Dermis blood vessel endothelial cell (primary cell): ENCODE results near the gene UBR1. TPM values are rescaled to one million over a fixed set of nuclear protein-coding genes. Genes with fewer than 3 reads are reported as not detected.

Experiments used
- DNase-seq: peaks from one replicate; pipeline ENCODE4 v3.0.0; 2010
- total RNA-seq: library from RNA; depleted of rRNA; stranded (reverse); fragments of >200 nt; gene quantifications from 2 replicates; pipeline ENCODE4 v1.2.3, GENCODE V29; 2014

The UBR1 gene
- total RNA-seq, 1 donor from 2014 or later: 35.6 TPM

- DNase-seq: no peak
Measured at GRCh38 chr15:43106486-43106829, 620 bp upstream of the UBR1 start.

- peak; percentile 34 for DNase-seq
Measured at GRCh38 chr15:43105077-43105736, 631 bp downstream of the UBR1 start.

GRCh38 chr15:43104426-43104825, 1.4 kb downstream of the UBR1 start:
- DNase-seq: peak; percentile 17

- DNase-seq: no peak
Measured at GRCh38 chr15:43103907-43104306, 1.9 kb downstream of the UBR1 start.

- no peak for DNase-seq
Measured at GRCh38 chr15:43102187-43102586, 3.7 kb downstream of the UBR1 start.

- peak; percentile 5 for DNase-seq
Measured at GRCh38 chr15:43100971-43101370, 4.9 kb downstream of the UBR1 start.

GRCh38 chr15:43099105-43099845, 6.6 kb downstream of the UBR1 start:
- DNase-seq: no peak

GRCh38 chr15:43096411-43096810, 9.4 kb downstream of the UBR1 start:
- DNase-seq: no peak

- no peak for DNase-seq
Measured at GRCh38 chr15:43095708-43096347, 10.0 kb downstream of the UBR1 start.

GRCh38 chr15:43095243-43095642, 10.6 kb downstream of the UBR1 start:
- DNase-seq: no peak

GRCh38 chr15:43094416-43095030, 11.3 kb downstream of the UBR1 start:
- DNase-seq: no peak

- peak; percentile 2 for DNase-seq
Measured at GRCh38 chr15:43093026-43093425, 12.8 kb downstream of the UBR1 start.

GRCh38 chr15:43091859-43092258, 14.0 kb downstream of the UBR1 start:
- no peak for DNase-seq

- no peak for DNase-seq
Measured at GRCh38 chr15:43086551-43086950, 19.3 kb downstream of the UBR1 start.

- DNase-seq: no peak
Measured at GRCh38 chr15:43085921-43086320, 19.9 kb downstream of the UBR1 start.

- DNase-seq: no peak
Measured at GRCh38 chr15:43082509-43082908, 23.3 kb downstream of the UBR1 start.

- no peak for DNase-seq
Measured at GRCh38 chr15:43081283-43081682, 24.6 kb downstream of the UBR1 start.

GRCh38 chr15:43071451-43071850, 34.4 kb downstream of the UBR1 start:
- DNase-seq: no peak

GRCh38 chr15:43070893-43071292, 34.9 kb downstream of the UBR1 start:
- no peak for DNase-seq

- no peak for DNase-seq
Measured at GRCh38 chr15:43070249-43070648, 35.6 kb downstream of the UBR1 start.

GRCh38 chr15:43067717-43068461, 37.9 kb downstream of the UBR1 start:
- no peak for DNase-seq

GRCh38 chr15:43056696-43057095, 49.1 kb downstream of the UBR1 start:
- no peak for DNase-seq

GRCh38 chr15:43052860-43053259, 53.0 kb downstream of the UBR1 start:
- no peak for DNase-seq
